Retinal pigment epithelial cell (primary cell): ENCODE results near the gene KREMEN1.

ENCODE experiments used
- DNase-seq: peaks from one replicate; pipeline ENCODE4 v3.0.0-alpha.2; 2010; ENCODE audit warnings: low read depth
- H3K4me3 ChIP-seq: 2 replicates; pipeline ENCODE4 v1.5.1; 2011; ENCODE audit warnings: mild to moderate bottlenecking, low read length, control low read depth, moderate library complexity
- TF ChIP-seq, protein P1 (sequence below): conservative IDR thresholded peaks from 2 replicates; pipeline ENCODE4 v1.5.1; 2011; ENCODE audit warnings: low read depth, low read length, control low read depth, inconsistent platforms

The KREMEN1 gene

GRCh38 chr22:29144786-29145160 lies 71.9 kb downstream of the KREMEN1 start:
- no peak overlapping the region for H3K4me3 ChIP-seq
- TF ChIP-seq, protein P1, sequence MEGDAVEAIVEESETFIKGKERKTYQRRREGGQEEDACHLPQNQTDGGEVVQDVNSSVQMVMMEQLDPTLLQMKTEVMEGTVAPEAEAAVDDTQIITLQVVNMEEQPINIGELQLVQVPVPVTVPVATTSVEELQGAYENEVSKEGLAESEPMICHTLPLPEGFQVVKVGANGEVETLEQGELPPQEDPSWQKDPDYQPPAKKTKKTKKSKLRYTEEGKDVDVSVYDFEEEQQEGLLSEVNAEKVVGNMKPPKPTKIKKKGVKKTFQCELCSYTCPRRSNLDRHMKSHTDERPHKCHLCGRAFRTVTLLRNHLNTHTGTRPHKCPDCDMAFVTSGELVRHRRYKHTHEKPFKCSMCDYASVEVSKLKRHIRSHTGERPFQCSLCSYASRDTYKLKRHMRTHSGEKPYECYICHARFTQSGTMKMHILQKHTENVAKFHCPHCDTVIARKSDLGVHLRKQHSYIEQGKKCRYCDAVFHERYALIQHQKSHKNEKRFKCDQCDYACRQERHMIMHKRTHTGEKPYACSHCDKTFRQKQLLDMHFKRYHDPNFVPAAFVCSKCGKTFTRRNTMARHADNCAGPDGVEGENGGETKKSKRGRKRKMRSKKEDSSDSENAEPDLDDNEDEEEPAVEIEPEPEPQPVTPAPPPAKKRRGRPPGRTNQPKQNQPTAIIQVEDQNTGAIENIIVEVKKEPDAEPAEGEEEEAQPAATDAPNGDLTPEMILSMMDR, result no peak
- no peak for DNase-seq

DNA sequence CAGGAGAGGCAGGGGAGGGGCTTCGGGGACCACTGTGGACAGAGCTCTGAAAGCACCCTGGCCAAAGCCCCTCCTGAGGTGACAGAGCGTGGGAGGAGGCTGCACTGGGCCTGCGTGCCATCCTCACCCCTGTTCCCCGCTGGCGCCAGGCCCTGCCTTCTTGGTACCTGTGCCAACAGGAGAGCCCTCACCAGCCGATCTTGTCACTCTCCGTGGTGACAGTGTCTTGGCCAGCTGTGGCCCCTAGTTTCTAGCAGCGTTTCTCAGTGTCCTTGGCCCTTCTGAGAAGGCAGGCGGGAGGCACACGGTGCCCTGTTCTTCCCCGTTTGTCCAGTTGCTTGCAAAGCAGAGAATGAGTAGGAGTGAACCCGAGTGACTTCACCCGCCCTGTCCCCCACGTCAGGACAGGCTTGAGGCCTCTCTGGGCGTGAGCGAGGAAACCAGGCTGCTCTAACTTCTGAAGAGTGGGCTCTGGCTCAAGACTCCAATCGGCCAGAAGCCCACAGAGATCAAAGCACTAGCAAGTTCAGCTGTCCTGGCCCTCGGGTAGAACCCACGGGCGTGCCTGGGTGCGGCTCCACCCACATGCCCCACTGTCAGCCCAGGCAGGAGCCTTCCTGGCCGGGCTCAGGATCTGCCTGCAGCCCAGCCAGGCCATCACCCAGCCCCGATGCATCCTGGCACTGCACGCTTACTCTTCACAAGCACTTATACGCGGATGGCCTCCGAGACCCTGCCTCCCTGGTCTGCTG lies 72.7 kb downstream of the KREMEN1 start:
- TF ChIP-seq, protein P1, result no peak
- DNase-seq, result no peak

DNA sequence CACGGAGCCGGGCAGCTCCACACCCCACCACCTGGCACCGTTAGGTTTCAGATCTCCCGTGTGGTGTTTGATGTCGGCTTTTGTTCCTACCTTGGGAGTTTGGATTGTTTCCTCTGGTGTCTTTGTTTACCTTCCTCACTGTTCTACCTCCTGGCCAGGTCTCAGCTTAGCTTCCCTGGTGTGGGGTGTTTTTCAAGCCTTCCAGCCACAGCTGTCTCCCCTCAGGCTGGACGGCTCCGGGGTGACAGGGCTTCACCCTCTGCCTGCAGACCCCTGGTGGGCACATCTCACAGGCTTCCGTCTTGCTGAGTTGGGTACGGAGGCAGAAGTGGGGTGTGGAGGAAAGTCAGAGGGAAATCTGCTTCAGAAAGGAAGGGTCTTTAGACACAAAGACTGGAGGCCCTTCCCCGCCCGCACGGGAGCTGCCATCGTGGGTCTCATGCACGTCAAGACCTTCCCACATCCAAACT lies 73.3 kb downstream of the KREMEN1 start:
- no peak overlapping the region for H3K4me3 ChIP-seq
- DNase-seq, result no peak
- TF ChIP-seq, protein P1, result no peak

More for the DNA sequence above, 72.7 kb downstream of the KREMEN1 start:
- H3K4me3 ChIP-seq, result no peak overlapping the region

DNA sequence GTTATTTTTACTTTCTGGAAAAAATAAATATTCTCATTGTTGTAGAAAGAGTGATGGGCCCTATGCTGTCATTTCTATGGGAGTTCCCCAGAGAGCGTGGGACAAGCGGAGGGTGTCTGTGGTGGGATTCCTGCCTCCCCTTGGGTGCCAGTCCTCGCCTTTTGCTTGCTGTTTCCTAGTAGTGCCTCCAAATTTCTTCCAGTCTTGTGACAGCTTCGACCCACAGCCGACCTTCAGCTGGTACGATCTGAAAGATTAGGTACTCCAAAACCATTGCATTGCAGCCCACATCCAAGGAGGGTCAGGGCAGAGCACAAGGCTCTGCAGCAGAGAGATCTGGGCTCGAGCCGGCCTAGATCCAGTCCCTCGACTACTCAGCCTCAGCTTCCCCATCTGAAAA lies 73.9 kb downstream of the KREMEN1 start:
- H3K4me3 ChIP-seq, result no peak overlapping the region
- TF ChIP-seq, protein P1, result no peak
- DNase-seq, result no peak

- TF ChIP-seq, protein P1, result no peak
- DNase-seq, result no peak
- H3K4me3 ChIP-seq, result no peak overlapping the region
These were observed 74.6 kb downstream of the KREMEN1 start for GRCh38 chr22:29147331-29147899.

DNA sequence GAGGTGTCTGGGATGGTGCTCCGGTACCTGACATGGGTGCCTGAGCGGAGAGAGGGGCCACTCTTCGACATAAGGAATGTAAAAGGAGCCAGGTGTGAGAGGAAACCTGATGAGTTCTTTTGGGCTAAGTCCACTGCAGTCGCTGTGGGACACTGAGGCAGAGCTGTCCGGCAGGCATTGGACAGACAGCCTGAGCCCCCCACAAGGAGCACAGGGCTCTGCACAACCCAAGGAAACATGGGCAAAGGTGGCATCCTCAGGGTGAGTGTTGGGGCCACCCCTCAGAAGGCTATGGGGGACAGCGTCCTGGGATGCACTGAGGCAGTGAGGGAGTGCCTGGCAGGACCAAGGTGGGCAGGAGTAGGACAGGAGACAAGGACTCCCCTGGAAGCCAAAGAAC lies 75.2 kb downstream of the KREMEN1 start:
- H3K4me3 ChIP-seq, result no peak overlapping the region
- TF ChIP-seq, protein P1, result no peak
- no peak for DNase-seq

DNA sequence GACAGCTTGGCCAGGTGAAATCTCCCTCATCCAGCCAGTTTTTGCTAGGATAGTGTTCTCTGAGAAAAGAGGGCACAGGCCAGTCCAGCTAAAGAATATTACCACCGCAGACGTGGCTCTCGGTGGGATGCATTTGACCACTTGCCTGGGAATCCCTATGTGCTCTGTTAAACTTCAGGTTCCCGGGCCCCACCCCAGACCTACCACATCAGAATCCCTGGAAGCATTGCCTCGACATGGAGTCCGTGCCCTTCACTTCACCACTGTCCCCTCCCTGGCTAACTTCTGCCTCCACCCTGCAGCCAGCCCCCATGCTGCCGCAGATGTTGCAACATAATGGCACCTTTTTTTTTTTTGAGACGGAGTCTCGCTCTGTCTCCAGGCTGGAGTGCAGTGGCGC lies 76.0 kb downstream of the KREMEN1 start:
- no peak overlapping the region for H3K4me3 ChIP-seq
- no peak for DNase-seq
- TF ChIP-seq, protein P1, result no peak
